GM08714 (cell line): ENCODE measurements around the gene KIF17.
A peak's percentile ranks its signal among the peaks of the same experiment; 100 is the strongest.

ENCODE experiments used
- H3K4me3 ChIP-seq: fragments of 200-500 bp; sonication (Bioruptor generic); 2 replicates; pipeline ENCODE4 v1.5.1; 2014; ENCODE audit warnings: mild to moderate bottlenecking, low read length, inconsistent platforms
- ZNF274 ChIP-seq: IDR thresholded peaks from 2 replicates; pipeline ENCODE4 v1.6.1; 2012; ENCODE audit warnings: mild to moderate bottlenecking, low read depth, low read length

The KIF17 gene

DNA sequence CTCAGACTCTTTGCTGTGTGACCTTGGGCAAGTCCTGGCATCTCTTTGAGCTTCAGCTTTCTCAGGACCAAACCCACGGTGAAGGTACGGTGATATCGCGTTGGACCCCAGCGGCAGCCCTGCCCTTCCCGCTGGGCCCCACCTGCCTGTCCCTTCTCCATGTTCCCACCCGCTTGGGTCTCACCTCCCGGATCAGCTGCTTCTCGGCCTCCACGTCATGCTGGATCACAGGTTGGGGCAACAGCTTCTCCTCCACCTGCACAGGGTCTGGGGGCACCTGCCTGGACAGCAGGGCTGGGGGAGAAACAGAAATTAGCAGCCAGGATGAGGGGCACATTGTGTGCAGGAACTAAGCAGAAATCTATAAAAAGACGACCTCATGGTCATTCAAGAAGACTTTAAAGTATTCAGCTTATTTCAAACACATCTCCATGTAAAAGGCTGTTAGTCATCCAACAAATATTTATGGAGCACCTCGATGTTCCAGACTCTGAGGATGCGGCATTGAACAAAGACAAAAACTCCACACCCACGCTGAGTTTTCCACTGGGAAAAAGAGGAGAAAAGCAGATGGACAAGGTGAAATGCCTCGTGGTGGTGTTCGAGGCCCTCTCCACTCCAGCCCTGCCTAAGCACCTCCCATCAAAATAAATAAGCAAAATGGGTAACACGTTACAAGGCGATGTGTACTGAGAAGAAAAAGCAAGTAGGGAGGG is 19.5 kb downstream of the KIF17 start:
- no peak for TF ChIP-seq ZNF274
- no peak overlapping the region for H3K4me3 ChIP-seq

DNA sequence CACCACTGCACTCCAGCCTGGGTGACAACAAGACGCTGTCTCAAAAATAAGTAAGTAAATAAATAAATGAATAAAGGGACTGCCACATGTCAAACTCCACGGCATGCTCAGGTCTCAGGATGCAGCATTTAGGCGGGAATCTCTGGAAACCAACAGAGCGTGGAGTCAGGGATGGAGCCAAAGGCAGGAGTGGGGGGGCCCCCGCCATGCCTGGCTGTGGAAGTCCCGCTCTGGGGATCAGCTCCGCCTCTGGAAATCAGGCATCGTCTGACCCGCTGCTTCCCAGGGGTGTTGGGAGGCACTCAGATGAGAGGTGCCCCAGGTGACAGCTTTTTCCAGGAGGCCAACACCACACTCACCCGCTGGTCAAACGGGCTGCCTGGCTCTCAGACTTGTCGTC is 20.2 kb downstream of the KIF17 start:
- H3K4me3 ChIP-seq, result no peak overlapping the region
- TF ChIP-seq ZNF274, result no peak

DNA sequence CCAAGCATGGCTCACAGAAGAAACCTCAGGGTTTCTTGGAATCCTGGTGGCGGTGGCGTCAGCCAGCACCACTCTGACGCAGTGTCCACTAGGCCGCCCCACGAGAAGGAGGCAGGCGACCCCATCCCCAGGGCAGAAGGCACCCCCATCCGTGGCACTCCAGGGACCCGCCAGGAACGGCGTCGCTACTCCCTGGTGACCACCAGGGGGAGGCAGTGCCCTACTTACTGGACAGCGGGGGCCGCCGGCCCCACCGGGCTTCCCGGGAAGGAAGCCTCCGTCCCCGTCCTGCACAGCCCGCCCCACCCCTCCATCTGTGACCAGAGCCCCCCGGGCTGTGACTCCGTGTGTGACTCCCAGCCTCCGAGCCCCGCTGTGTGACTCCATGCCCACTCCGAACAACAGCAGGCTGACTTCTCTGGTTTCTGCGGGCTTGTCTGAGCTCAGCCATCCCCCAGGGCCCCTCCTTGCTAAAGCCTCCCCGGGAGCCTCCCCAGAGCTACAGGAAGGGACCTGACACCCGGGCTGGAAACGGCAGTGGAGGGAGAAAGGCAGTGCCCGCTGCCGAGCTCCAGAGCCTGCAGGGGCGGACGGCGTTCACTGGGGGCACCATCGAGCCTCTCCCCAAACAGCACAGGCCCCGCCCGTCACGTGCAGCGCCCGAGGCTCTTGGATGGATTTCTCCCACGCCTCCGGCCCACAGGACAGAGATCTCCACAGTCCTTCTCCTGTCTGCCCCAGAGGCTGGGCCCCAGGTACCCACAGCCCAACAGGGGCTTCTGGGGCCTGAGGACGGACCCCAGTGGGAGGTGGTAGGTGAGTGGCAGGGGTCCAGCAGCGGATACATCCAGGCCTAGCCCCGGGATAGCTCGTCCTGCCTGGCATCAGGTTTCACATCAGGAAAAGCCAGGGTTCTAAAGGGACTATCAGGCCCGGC is 21.1 kb downstream of the KIF17 start:
- no peak for TF ChIP-seq ZNF274

DNA sequence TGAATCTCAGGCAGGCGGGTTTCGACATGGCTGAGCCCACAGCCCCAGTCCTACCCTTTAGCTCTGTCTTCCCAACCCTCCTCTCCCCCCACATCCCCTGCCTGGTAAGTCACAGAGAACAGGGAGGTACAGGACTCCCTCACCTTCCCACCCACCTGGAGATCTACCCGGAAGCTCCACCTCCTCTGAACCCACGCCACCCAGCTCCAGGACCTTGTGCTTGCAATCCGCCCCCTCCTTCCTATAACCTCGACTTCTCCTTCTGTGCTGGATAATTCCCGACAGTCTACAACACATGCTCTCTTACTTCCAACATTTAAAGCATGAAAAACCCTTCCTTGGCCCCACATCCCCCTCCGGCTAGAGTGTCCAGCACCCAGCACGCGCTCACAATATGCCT is 22.3 kb downstream of the KIF17 start:
- TF ChIP-seq ZNF274, result no peak
- H3K4me3 ChIP-seq, result no peak overlapping the region

More for the DNA sequence above, 21.1 kb downstream of the KIF17 start:
- H3K4me3 ChIP-seq, result peak overlapping the region; percentile 63; the same call in 1 of the 2 replicates

DNA sequence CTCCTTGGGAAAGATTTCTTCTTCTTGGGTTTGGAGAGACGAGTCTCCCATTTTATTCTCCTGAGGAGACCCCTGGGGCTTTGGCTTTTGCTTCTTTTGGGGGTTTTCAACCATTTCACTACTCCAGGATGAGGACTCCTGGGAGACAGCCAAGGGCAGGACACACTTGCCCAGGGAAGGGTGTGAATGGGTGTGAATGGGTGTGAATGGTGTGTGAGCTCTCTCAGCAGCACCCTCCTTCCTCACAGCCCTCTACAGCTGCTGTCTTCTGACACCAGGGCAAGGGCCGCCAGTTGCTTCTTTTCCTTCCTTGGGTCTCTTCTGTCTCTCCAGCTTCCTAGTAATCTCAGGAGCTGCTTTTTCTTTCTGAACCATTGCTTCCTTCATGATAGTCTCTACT is 24.2 kb downstream of the KIF17 start:
- H3K4me3 ChIP-seq, result no peak overlapping the region
- TF ChIP-seq ZNF274, result no peak

DNA sequence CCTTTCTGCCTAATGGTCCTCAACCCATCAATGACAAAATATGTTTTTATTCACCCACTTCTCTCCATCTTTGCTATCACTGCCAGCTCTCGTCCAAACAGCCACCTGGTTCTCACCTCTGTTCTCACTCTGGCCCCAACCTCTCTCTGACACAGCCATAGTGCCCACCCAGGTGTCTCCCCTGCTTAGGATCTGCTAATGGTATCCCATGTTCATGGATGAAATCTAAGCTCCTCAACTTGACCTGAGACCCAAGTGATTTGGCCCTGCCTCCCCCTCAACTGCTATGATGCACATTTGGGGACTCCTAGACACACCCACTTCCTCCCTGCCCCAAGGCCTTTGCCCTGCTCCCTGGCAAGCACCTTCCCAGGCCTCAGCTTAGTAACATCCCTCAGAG is 25.9 kb downstream of the KIF17 start:
- no peak for TF ChIP-seq ZNF274
- no peak overlapping the region for H3K4me3 ChIP-seq

DNA sequence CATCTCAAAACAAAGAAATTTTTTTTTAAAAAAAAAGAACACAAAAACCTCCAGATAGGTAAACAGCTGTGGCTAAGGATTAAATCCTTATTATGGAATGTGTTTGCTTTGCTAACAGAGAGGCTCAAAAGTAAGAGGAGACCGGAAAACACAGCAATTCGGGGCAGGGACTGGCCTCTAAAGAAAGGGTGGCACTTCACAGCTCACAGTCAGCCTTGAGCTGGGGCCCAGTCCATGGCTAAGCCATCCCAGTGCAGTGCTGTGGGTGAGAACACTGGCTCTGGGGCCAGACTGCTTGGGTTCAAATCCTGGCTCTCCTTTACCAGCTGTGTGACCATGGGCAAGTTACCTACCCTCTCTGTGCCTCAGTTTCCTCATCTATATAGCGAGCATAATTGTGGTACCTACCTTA is 28.2 kb downstream of the KIF17 start:
- no peak for TF ChIP-seq ZNF274
- no peak overlapping the region for H3K4me3 ChIP-seq

DNA sequence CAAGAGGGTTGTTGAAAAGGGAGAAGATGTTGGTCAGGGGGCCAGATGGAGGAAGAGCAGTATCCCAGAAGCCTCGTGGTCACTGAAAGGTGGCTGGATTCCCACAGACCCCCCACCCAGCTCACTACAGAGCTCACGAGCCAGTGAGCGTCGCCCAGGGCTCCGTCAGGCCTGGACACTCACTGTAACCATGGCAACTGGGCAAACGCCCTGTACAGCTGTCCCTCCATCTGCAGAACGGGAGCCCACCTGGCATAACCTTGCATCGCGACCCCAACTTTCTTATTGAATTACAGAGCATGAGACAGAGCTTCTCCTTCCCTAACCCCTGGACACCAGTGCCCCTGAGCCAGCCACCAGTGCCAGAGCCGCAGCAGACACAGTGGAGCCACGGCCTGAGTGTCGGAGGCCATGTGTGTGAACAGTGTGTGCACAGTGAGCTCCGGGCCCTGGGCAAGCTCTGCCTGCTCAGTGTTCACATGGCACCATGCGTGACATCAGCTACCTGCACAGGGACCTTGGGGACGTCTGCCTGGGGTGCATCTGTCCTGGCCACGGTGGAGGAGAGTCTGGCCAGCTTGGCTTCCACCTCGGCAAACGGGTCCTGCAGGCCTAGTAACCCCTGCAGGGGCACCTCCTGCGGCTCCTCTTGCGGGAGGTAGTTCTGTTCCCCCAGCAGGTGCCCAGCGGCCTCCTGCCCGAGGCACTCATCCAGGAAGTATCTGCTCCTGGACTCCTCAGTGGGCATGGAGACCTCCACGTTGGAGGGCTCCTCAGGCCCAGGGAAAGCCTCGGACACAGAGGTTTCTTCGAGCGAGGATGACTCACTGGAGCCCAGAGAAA is 30.7 kb downstream of the KIF17 start:
- no peak for TF ChIP-seq ZNF274
- H3K4me3 ChIP-seq, result no peak overlapping the region

DNA sequence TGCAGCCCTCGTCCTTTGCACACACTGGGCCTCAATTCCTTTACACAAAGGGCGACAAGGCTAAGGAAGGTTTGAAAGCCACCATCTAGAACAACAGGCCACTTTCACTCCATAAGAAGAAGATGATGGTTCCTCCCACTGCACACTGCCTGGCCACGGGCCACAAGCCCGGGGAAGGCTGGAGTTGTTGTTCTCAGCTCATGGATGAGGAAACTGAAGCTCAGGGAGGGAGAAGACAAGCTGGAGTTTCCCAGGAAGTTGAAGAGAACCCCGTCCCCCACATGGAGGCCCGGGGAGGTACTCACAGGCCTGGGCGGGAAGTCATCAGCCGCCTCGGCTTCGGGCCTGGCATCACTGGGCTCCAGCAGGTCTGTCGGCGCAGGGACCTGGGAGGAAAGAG is 32.1 kb downstream of the KIF17 start:
- no peak overlapping the region for H3K4me3 ChIP-seq
- TF ChIP-seq ZNF274, result no peak

DNA sequence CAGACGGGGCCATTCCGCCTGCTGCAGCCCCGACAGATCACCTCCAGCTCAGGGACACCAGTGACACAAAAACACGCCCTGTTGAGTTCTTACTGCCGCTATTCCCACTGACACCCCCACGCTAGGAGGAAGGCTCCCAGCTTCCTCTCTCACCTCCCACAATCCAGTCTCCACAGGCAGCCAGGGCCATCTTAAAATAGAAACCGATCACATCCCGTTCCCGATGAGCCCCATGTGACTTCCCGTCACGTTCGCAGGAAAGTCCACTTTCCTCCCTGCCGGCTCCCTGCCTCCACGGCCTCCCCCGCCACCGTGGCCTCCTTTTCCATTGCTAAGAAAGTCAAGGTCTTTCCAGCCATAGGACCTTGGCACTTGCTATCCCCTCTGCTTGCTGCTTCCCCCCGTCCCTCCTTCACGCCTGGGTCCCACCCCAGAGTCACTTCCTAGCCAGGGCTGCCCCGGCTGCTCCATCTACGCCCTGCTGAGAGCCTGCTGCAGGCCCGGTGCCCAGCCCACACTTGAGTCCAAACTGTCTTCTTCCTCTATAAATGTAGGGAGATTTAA is 32.6 kb downstream of the KIF17 start:
- H3K4me3 ChIP-seq, result no peak overlapping the region
- TF ChIP-seq ZNF274, result no peak

DNA sequence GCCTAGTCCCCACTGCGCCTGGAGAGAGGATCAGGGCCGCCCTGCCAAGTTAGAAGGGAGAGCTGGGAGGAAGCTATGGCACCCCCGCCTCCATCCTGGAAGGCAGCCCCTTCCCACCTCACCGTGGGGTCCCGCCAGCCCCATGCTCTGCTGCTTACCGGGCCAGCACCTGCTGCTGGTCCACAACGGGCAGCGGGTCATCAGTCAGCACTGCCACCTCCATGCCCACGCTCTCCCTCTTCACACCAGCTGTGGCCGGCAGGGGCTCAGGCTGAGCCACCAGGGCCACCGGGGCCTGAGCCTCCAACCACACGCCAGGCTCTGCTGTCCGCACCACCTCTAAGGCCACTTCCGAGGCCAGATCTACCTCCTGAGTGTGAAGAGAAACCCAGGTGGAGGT is 33.2 kb downstream of the KIF17 start:
- no peak overlapping the region for H3K4me3 ChIP-seq
- no peak for TF ChIP-seq ZNF274

DNA sequence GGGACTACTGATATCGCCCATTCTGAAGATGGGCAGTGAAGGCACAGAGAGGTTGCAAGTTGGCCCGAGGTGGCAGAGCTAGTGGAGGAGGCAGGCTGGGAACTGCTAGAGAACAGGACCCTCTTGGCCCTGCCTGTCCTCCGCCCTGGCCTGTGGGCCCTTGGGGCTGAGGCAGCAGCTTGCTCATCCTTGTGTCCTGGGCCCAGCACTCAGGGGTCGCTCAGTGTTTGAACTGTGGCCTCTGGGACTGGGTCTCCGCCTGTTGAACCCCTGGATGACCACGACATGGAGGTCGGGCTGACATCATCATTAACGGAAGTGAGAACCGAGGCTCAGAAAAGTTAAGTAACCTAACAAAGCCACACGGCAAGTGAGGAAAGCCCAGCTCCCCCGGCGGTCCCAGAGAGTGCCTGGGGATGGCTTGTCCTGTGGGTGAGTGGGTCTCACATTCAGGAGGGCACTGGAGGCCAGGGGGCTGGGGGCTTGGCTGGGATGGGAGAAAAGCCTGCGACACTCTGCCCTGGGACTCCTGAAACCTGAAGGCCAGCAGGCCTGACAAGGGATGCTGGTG is 33.7 kb downstream of the KIF17 start:
- no peak overlapping the region for H3K4me3 ChIP-seq
- TF ChIP-seq ZNF274, result no peak

DNA sequence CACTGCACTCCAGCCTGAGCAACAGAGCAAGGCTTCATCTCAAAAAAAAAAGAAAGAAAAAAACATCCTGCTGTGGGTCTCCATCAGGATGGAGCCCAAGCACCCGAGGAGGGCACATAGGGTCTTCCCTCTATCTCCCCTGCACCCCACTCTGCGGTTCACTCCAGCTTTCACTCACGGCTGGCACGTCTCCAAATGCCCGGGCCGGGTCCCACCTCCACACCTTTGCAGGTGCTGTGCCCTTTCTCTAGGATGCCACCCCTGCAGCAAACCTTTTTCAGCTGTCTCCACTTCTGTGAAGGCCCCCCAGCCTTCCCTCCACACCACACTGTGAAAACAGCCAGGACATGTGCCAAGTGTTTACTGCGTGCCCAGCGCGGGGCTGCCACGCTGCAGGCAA is 34.2 kb downstream of the KIF17 start:
- no peak for TF ChIP-seq ZNF274
- no peak overlapping the region for H3K4me3 ChIP-seq
